ENCODE data around the gene SPO11. TPM values are rescaled to one million over a fixed set of nuclear protein-coding genes. Genes with fewer than 3 reads are reported as not detected.

The SPO11 gene
- total and polyA plus RNA-seq, 10 of the 15 experiments (the other 5 are each of a cell fraction or from before 2014, with no cell fraction given): not detected

DNA sequence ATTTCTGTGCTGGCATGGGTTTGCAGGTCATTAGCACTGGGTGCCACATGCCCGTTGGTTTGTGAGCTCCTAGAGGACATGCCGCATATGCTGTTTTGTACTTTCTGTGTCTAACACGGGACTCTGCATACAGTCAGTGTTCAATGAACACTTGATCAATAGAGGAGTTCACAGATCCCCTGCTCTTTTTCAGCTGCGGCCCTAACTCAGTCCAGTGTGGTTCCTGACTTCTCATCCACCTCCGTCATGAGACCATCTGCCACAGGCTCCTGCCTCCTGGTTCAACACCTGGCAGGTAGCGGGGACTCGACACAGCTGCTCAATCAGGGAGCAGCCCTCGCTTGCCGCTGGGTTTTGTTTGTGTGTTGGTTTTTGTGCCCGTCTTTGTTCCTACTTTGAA is 49.4 kb upstream of the SPO11 start:
- no peaks in the 10 kb centered on the region for H3K36me3 ChIP-seq (ENCODE audit: control insufficient read depth in 2 of 2, insufficient read depth in 2 of 2, low read length in 1 of 2)
- no peak overlapping the region for H3K9ac ChIP-seq (ENCODE audit: control insufficient read depth, insufficient read depth, low read length)
- no peak overlapping the region for H3K4me3 ChIP-seq
- DNase-seq (ENCODE audit: low read depth, low spot score): no peak
- TF ChIP-seq CBX3 (IDR thresholded peaks at IDR 0.05; ENCODE audit: borderline replicate concordance, low read depth) (no peak), POLR2AphosphoS5 (IDR thresholded peaks at IDR 0.05; ENCODE audit: low read length) (no peak), BMI1 (IDR thresholded peaks at IDR 0.05; ENCODE audit: borderline replicate concordance) (no peak), NR2C2 (IDR thresholded peaks at IDR 0.05; ENCODE audit: borderline replicate concordance, control insufficient read depth, insufficient read length, low read depth) (no peak), HDGF (IDR thresholded peaks at IDR 0.05) (no peak), ZNF384 (IDR thresholded peaks at IDR 0.05; ENCODE audit: borderline replicate concordance, low read depth, low read length) (no peak), TAF1 (IDR thresholded peaks at IDR 0.05; ENCODE audit: borderline replicate concordance, low read depth, low read length) (no peak)
- TF ChIP-seq, protein P1, sequence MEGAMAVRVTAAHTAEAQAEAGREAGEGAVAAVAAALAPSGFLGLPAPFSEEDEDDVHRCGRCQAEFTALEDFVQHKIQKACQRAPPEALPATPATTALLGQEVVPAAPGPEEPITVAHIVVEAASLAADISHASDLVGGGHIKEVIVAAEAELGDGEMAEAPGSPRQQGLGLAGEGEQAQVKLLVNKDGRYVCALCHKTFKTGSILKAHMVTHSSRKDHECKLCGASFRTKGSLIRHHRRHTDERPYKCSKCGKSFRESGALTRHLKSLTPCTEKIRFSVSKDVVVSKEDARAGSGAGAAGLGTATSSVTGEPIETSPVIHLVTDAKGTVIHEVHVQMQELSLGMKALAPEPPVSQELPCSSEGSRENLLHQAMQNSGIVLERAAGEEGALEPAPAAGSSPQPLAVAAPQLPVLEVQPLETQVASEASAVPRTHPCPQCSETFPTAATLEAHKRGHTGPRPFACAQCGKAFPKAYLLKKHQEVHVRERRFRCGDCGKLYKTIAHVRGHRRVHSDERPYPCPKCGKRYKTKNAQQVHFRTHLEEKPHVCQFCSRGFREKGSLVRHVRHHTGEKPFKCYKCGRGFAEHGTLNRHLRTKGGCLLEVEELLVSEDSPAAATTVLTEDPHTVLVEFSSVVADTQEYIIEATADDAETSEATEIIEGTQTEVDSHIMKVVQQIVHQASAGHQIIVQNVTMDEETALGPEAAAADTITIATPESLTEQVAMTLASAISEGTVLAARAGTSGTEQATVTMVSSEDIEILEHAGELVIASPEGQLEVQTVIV (IDR thresholded peaks at IDR 0.05; ENCODE audit: borderline replicate concordance, partially characterized antibody): no peak
- TF ChIP-seq, protein P2, sequence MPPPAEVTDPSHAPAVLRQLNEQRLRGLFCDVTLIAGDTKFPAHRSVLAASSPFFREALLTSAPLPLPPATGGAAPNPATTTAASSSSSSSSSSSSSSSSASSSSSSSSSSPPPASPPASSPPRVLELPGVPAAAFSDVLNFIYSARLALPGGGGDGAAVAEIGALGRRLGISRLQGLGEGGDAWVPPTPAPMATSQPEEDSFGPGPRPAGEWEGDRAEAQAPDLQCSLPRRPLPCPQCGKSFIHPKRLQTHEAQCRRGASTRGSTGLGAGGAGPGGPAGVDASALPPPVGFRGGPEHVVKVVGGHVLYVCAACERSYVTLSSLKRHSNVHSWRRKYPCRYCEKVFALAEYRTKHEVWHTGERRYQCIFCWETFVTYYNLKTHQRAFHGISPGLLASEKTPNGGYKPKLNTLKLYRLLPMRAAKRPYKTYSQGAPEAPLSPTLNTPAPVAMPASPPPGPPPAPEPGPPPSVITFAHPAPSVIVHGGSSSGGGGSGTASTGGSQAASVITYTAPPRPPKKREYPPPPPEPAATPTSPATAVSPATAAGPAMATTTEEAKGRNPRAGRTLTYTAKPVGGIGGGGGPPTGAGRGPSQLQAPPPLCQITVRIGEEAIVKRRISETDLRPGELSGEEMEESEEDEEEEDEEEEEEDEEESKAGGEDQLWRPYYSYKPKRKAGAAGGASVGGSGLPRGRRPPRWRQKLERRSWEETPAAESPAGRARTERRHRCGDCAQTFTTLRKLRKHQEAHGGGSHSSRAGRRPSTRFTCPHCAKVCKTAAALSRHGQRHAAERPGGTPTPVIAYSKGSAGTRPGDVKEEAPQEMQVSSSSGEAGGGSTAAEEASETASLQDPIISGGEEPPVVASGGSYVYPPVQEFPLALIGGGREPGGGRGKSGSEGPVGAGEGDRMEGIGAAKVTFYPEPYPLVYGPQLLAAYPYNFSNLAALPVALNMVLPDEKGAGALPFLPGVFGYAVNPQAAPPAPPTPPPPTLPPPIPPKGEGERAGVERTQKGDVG (CRISPR knock-in tag; IDR thresholded peaks at IDR 0.05): no peak
- H3K9me3 ChIP-seq (replicated peaks; ENCODE audit: control insufficient read depth, insufficient read depth, low read length): no peaks in the 10 kb centered on the region
- H3K27me3 ChIP-seq (replicated peaks in 1 of 2; ENCODE audit: control insufficient read depth in 2 of 2, insufficient read depth in 2 of 2, low read length in 1 of 2): peaks cover 8 to 12% of the 10 kb centered on the region in 2 experiments; a peak in 3 of 4 replicates
- no peak for FAIRE-seq
- no peak overlapping the region for H3K4me2 ChIP-seq (ENCODE audit: control insufficient read depth, insufficient read depth)
- intact Hi-C loops (cut with micrococcal nuclease; ENCODE audit: unreplicated experiment) (no loop called here), in situ Hi-C loops (cut with MboI) (no loop called here)
- ChIA-PET SMC1A (ENCODE audit: uncharacterized antibody, unreplicated experiment) (no interaction called here), POLR2A (interaction anchor here (0.7 kb wide), 1 partner anchor 1001 kb away, joined by 3 read pairs; no protein-coding TSS in a partner anchor), CTCF (no interaction called here), RAD21 (ENCODE audit: unreplicated experiment) (no interaction called here)
- H2AFZ ChIP-seq (ENCODE audit: control insufficient read depth, low read depth, low read length): no peak overlapping the region
- no peaks in the 10 kb centered on the region for H3K4me1 ChIP-seq (ENCODE audit: control insufficient read depth, insufficient read depth, low read length)
- no peak for ATAC-seq
- no peak overlapping the region for H3K27ac ChIP-seq (ENCODE audit: control insufficient read depth, insufficient read depth)
- no TSS peak for BruUV-seq (replicated peaks)
- no peaks in the 10 kb centered on the region; the same call in 1 of the 2 replicates for H4K20me1 ChIP-seq (ENCODE audit: control insufficient read depth, insufficient read depth)
- H3K79me2 ChIP-seq (ENCODE audit: control insufficient read depth, insufficient read depth, low read length): no peaks in the 10 kb centered on the region
- WGBS (ENCODE audit: insufficient coverage, insufficient replicate concordance, low lambda C conversion rate, missing lambda C conversion rate): 54% methylated on average over 10 of the region's 10 CpGs

Data from GM12878 (cell line).